Peyer's patch (tissue), 4 donors: Measurements from ENCODE around the gene FGFR2. TPM values are rescaled to one million over a fixed set of nuclear protein-coding genes. Genes with fewer than 3 reads are reported as not detected.
"Not testable (repeated sequence)": the region's sequence is repeated elsewhere in the genome, so short reads cannot be mapped to it uniquely, and the experiment has no call there.

Experiments used
- DNase-seq, 3 donors: peaks; one replicate each; pipeline ENCODE4 v3.0.0-alpha.2; 2017 to 2019
- H3K27ac ChIP-seq, 4 donors: fragments of 200-600 bp; sonication (generic); one replicate each; pipeline ENCODE4 v1.5.1; 2016 to 2019
- H3K27me3 ChIP-seq, 2 donors: fragments of 200-600 bp; sonication (generic); one replicate each; pipeline ENCODE4 v1.5.1; 2019
- H3K36me3 ChIP-seq, 3 donors: fragments of 200-600 bp; sonication (generic); one replicate each; pipeline ENCODE4 v1.5.1; 2016 to 2019
- H3K4me1 ChIP-seq, 4 donors: fragments of 200-600 bp; sonication (generic); one replicate each; pipeline ENCODE4 v1.5.1; 2016 to 2019
- H3K4me3 ChIP-seq, 4 donors: fragments of 200-600 bp; sonication (generic); 1 replicate in 3 of 4; 2 replicates in 1 of 4; pipeline ENCODE4 v1.5.1; 2016 to 2019; ENCODE audit warnings: mild to moderate bottlenecking in 1 of 4
- H3K9me3 ChIP-seq, 4 donors: fragments of 200-600 bp; sonication (generic); one replicate each; pipeline ENCODE4 v1.5.1; 2016 to 2019; ENCODE audit warnings: mild to moderate bottlenecking in 1 of 4
- CTCF ChIP-seq, 6 experiments: fragments of 450-650 bp in 4 of 6; fragments of 200-600 bp in 2 of 6; sonication (generic) in 1 of 6; IDR thresholded peaks; one replicate each; pipeline ENCODE4 v1.5.1; 2017 to 2019; ENCODE audit warnings: antibody characterized with exemption in 6 of 6, mild to moderate bottlenecking in 3 of 6, moderate library complexity in 1 of 6
- POLR2A ChIP-seq, 2 donors: fragments of 450-650 bp; IDR thresholded peaks; one replicate each; pipeline ENCODE4 v1.5.1; 2017; ENCODE audit warnings: antibody characterized with exemption in 2 of 2, mild to moderate bottlenecking in 2 of 2, moderate library complexity in 2 of 2
- total RNA-seq, 4 donors: library from RNA; depleted of rRNA; stranded (reverse); fragments of >200 nt; gene quantifications; one replicate each; pipeline ENCODE4 v1.1.0, GENCODE V29; 2016

The FGFR2 gene
- total RNA-seq, 4 donors from 2014 or later: 12.9 to 22.9 (median 19.9) TPM

GRCh38 chr10:121556455-121556854, 41.8 kb downstream of the FGFR2 start:
- Histone ChIP-seq H3K4me3 (no peak overlapping the region), H3K9me3 (no peaks in the 10 kb centered on the region), H3K4me1 (no peaks in the 10 kb centered on the region), H3K36me3 (no peaks in the 10 kb centered on the region), H3K27ac (no peak overlapping the region), H3K27me3 (no peaks in the 10 kb centered on the region)
- TF ChIP-seq POLR2A (IDR thresholded peaks at IDR 0.05): no peak
- TF ChIP-seq CTCF (IDR thresholded peaks at IDR 0.05): no peak
- no peak for DNase-seq

GRCh38 chr10:121554916-121555315, 43.3 kb downstream of the FGFR2 start:
- not testable (repeated sequence) for H3K27me3 ChIP-seq, H3K36me3 ChIP-seq, H3K9me3 ChIP-seq, H3K4me3 ChIP-seq, H3K4me1 ChIP-seq, DNase-seq, H3K27ac ChIP-seq

GRCh38 chr10:121553511-121554264, 44.6 kb downstream of the FGFR2 start:
- no peaks in the 10 kb centered on the region for H3K27me3 ChIP-seq
- H3K36me3 ChIP-seq: no peaks in the 10 kb centered on the region
- TF ChIP-seq CTCF (IDR thresholded peaks at IDR 0.05) (no peak), POLR2A (IDR thresholded peaks at IDR 0.05) (no peak)
- H3K9me3 ChIP-seq: no peaks in the 10 kb centered on the region
- H3K4me1 ChIP-seq: no peaks in the 10 kb centered on the region
- no peak for DNase-seq
- no peak overlapping the region for H3K4me3 ChIP-seq
- H3K27ac ChIP-seq: no peak overlapping the region

GRCh38 chr10:121552746-121553145, 45.5 kb downstream of the FGFR2 start:
- TF ChIP-seq CTCF (IDR thresholded peaks at IDR 0.05) (no peak), POLR2A (IDR thresholded peaks at IDR 0.05) (no peak)
- Histone ChIP-seq H3K27ac (no peak overlapping the region), H3K4me1 (no peaks in the 10 kb centered on the region), H3K36me3 (no peaks in the 10 kb centered on the region), H3K27me3 (no peaks in the 10 kb centered on the region), H3K4me3 (no peak overlapping the region), H3K9me3 (no peaks in the 10 kb centered on the region)
- no peak for DNase-seq

GRCh38 chr10:121551210-121551885, 46.9 kb downstream of the FGFR2 start:
- H3K9me3 ChIP-seq: no peaks in the 10 kb centered on the region
- no peaks in the 10 kb centered on the region for H3K27me3 ChIP-seq
- H3K36me3 ChIP-seq: no peaks in the 10 kb centered on the region
- no peak for TF ChIP-seq CTCF (IDR thresholded peaks at IDR 0.05)
- no peak for TF ChIP-seq POLR2A (IDR thresholded peaks at IDR 0.05)
- no peak overlapping the region for H3K4me3 ChIP-seq
- no peak overlapping the region for H3K27ac ChIP-seq
- no peak for DNase-seq
- no peaks in the 10 kb centered on the region for H3K4me1 ChIP-seq

- Histone ChIP-seq H3K4me1 (no peaks in the 10 kb centered on the region), H3K27ac (no peak overlapping the region), H3K36me3 (no peaks in the 10 kb centered on the region), H3K27me3 (no peaks in the 10 kb centered on the region), H3K9me3 (no peaks in the 10 kb centered on the region), H3K4me3 (no peak overlapping the region)
- TF ChIP-seq CTCF (IDR thresholded peaks at IDR 0.05): no peak
- DNase-seq: no peak
Observed at GRCh38 chr10:121544301-121544869, 53.9 kb downstream of the FGFR2 start.
